H1 (cell line): ENCODE measurements around the gene NFKB1. TPM values are rescaled to one million over a fixed set of nuclear protein-coding genes. Genes with fewer than 3 reads are reported as not detected.

ENCODE experiments used
- CTCF ChIA-PET: fragments of 300-600 bp; sonication (Branson Sonifier 250); formaldehyde crosslinking; loops from one replicate; lab custom pipeline; 2021; ENCODE audit not compliant: partially characterized antibody; lab: Charles Lee
- POLR2A ChIA-PET: fragments of 300-600 bp; sonication (Branson Sonifier 250); formaldehyde crosslinking; loops from one replicate; lab custom pipeline; 2021; ENCODE audit warnings: inconsistent platforms; ENCODE audit not compliant: partially characterized antibody; lab: Charles Lee
- DNase-seq, 2 experiments: peaks; one replicate each; pipeline versions ENCODE4 v3.0.0 to v3.0.0-alpha.2; 2010 to 2022; ENCODE audit warnings: low spot score in 2 of 2, low read depth in 1 of 2, mixed read lengths in 1 of 2
- FAIRE-seq: peaks from 2 replicates; lab custom pipeline; 2011; peaks lifted over from hg19 to GRCh38; lab: Jason Lieb, UNC
- H2AFZ ChIP-seq: 2 replicates; pipeline ENCODE4 v1.8.1; 2012; ENCODE audit warnings: low read length, inconsistent platforms
- H2AK5ac ChIP-seq: 2 replicates; pipeline ENCODE4 v1.6.1; 2013; ENCODE audit warnings: low read depth, low read length
- H2BK120ac ChIP-seq: replicated peaks from 2 replicates; pipeline ENCODE3; 2013; ENCODE audit warnings: low read depth, low read length, inconsistent platforms
- H2BK12ac ChIP-seq: 2 replicates; pipeline ENCODE4 v1.6.1; 2013; ENCODE audit warnings: low read depth, low read length
- H2BK15ac ChIP-seq: 2 replicates; pipeline ENCODE4 v1.6.1; 2013; ENCODE audit warnings: low read length
- H2BK20ac ChIP-seq: 2 replicates; pipeline ENCODE4 v1.6.1; 2013; ENCODE audit warnings: low read length
- H2BK5ac ChIP-seq: 2 replicates; pipeline ENCODE4 v1.6.1; 2013; ENCODE audit warnings: low read depth, low read length
- H3K14ac ChIP-seq: 2 replicates; pipeline ENCODE4 v1.6.1; 2013; ENCODE audit warnings: inconsistent platforms; ENCODE audit not compliant: insufficient read length
- H3K18ac ChIP-seq: 2 replicates; pipeline ENCODE4 v1.6.1; 2013; ENCODE audit warnings: low read length; ENCODE audit errors: extremely low read depth
- H3K23ac ChIP-seq: 2 replicates; pipeline ENCODE4 v1.6.1; 2013; ENCODE audit warnings: inconsistent platforms; ENCODE audit not compliant: insufficient read length
- H3K23me2 ChIP-seq: 2 replicates; pipeline ENCODE4 v1.6.1; 2013; ENCODE audit warnings: low read depth, low read length
- H3K27ac ChIP-seq: 2 replicates; pipeline ENCODE4 v1.6.1; 2011; ENCODE audit warnings: low read depth, low read length, inconsistent platforms
- H3K27me3 ChIP-seq, 4 experiments: replicated peaks in 1 of 4; 1 replicate in 1 of 4; 2 replicates in 3 of 4; pipeline versions ENCODE4 v1.6.1 to v1.8.1; 2011 to 2013; ENCODE audit warnings: low read length in 3 of 4, mild to moderate bottlenecking in 3 of 4, inconsistent platforms in 2 of 4, mixed read lengths in 2 of 4, moderate library complexity in 1 of 4; ENCODE audit not compliant: control insufficient read depth in 3 of 4, insufficient read depth in 3 of 4; ENCODE audit errors: extremely low read depth in 1 of 4
- H3K36me3 ChIP-seq, 4 experiments: 2 replicates each; pipeline versions ENCODE4 v1.6.1 to v1.8.1; 2011 to 2013; ENCODE audit warnings: mild to moderate bottlenecking in 4 of 4, low read length in 3 of 4, moderate library complexity in 2 of 4, control low read depth in 1 of 4, inconsistent platforms in 1 of 4; ENCODE audit not compliant: insufficient read depth in 4 of 4, control insufficient read depth in 2 of 4
- H3K4ac ChIP-seq: replicated peaks from 2 replicates; pipeline ENCODE3; 2013; ENCODE audit warnings: low read length, low read depth, mixed read lengths, inconsistent platforms; ENCODE audit not compliant: insufficient read length
- H3K4me1 ChIP-seq, 4 experiments: replicated peaks in 1 of 4; 1 replicate in 1 of 4; 2 replicates in 3 of 4; pipeline versions ENCODE4 v1.6.1 to v1.8.1; 2011 to 2013; ENCODE audit warnings: low read length in 3 of 4, inconsistent platforms in 2 of 4, mixed read lengths in 1 of 4; ENCODE audit not compliant: insufficient read depth in 4 of 4, control insufficient read depth in 3 of 4
- H3K4me2 ChIP-seq, 2 experiments: 2 replicates each; pipeline versions ENCODE4 v1.6.1 to v1.8.1; 2011 to 2013; ENCODE audit warnings: low read depth in 2 of 2, low read length in 2 of 2, control low read depth in 1 of 2, inconsistent platforms in 1 of 2, mild to moderate bottlenecking in 1 of 2; ENCODE audit not compliant: insufficient read depth in 1 of 2
- H3K4me3 ChIP-seq, 4 experiments: fragments of 200-600, 300-600 bp in 1 of 4; sonication (generic), shearing (Covaris generic), sonication (Bioruptor Twin) in 1 of 4; 2 replicates each; pipeline versions ENCODE4 v1.5.1 to v1.8.1; 2011 to 2016; ENCODE audit warnings: low read length in 4 of 4, low read depth in 3 of 4, control low read depth in 2 of 4, inconsistent platforms in 2 of 4, mild to moderate bottlenecking in 2 of 4, mixed read lengths in 1 of 4, moderate library complexity in 1 of 4; ENCODE audit not compliant: insufficient read depth in 2 of 4; ENCODE audit errors: extremely low read depth in 1 of 4
- H3K56ac ChIP-seq: replicated peaks from 2 replicates; pipeline ENCODE3; 2013; ENCODE audit warnings: low read depth, mild to moderate bottlenecking, mixed read lengths, low read length, inconsistent platforms; ENCODE audit not compliant: insufficient read length
- H3K79me1 ChIP-seq: 2 replicates; pipeline ENCODE4 v1.6.1; 2013; ENCODE audit warnings: low read depth, low read length, control low read depth
- H3K79me2 ChIP-seq, 2 experiments: 2 replicates each; pipeline versions ENCODE4 v1.6.1 to v1.8.1; 2012 to 2013; ENCODE audit warnings: low read length in 2 of 2, mild to moderate bottlenecking in 2 of 2, inconsistent platforms in 1 of 2; ENCODE audit not compliant: insufficient read depth in 2 of 2, control insufficient read depth in 1 of 2
- H3K9ac ChIP-seq, 4 experiments: replicated peaks in 1 of 4; 1 replicate in 1 of 4; 2 replicates in 3 of 4; pipeline versions ENCODE4 v1.6.1 to v1.8.1; 2011 to 2013; ENCODE audit warnings: low read depth in 3 of 4, low read length in 3 of 4, control low read depth in 2 of 4, mild to moderate bottlenecking in 2 of 4, moderate library complexity in 2 of 4, inconsistent platforms in 1 of 4; ENCODE audit errors: extremely low read depth in 1 of 4
- H3K9me3 ChIP-seq, 2 experiments: 2 replicates each; pipeline versions ENCODE4 v1.6.1 to v1.8.1; 2012 to 2013; ENCODE audit warnings: mild to moderate bottlenecking in 2 of 2, moderate library complexity in 2 of 2, control low read depth in 1 of 2, inconsistent platforms in 1 of 2, low read depth in 1 of 2, low read length in 1 of 2, mixed read lengths in 1 of 2; ENCODE audit not compliant: insufficient read depth in 2 of 2
- H4K20me1 ChIP-seq, 2 experiments: replicated peaks in 1 of 2; 2 replicates each; pipeline versions ENCODE3 to v1.8.1; 2011 to 2013; ENCODE audit warnings: inconsistent platforms in 2 of 2, low read length in 2 of 2, mild to moderate bottlenecking in 1 of 2; ENCODE audit not compliant: insufficient read depth in 2 of 2, control insufficient read depth in 1 of 2
- H4K5ac ChIP-seq: 2 replicates; pipeline ENCODE4 v1.6.1; 2013; ENCODE audit warnings: low read length, low read depth, mixed read lengths, inconsistent platforms; ENCODE audit not compliant: insufficient read length
- H4K8ac ChIP-seq: 2 replicates; pipeline ENCODE4 v1.8.0; 2013; ENCODE audit warnings: mild to moderate bottlenecking, moderate library complexity, low read length, inconsistent platforms; ENCODE audit not compliant: insufficient read depth; ENCODE audit errors: extremely low read depth
- H4K91ac ChIP-seq: replicated peaks from 2 replicates; pipeline ENCODE3; 2013; ENCODE audit warnings: low read length, mixed read lengths, inconsistent platforms; ENCODE audit not compliant: insufficient read length
- CHD2 ChIP-seq: IDR thresholded peaks from 2 replicates; pipeline ENCODE4 v1.6.1; 2012; ENCODE audit warnings: low read length, improper control_type of control experiment
- EGR1 ChIP-seq: IDR thresholded peaks from 2 replicates; pipeline ENCODE4 v1.6.1; 2011; ENCODE audit warnings: low read depth, low read length, borderline replicate concordance
- JUN ChIP-seq: IDR thresholded peaks from 2 replicates; pipeline ENCODE4 v1.6.1; 2011; ENCODE audit warnings: low read depth, mild to moderate bottlenecking, improper control_type of control experiment, low read length
- RNF2 ChIP-seq: fragments of 200-900, 300-1000 bp; sonication (generic); IDR thresholded peaks from 2 replicates; pipeline ENCODE4 v1.7.1; 2016; ENCODE audit warnings: borderline replicate concordance, low read depth, mild to moderate bottlenecking, antibody characterized with exemption, low read length; ENCODE audit not compliant: poor library complexity, severe bottlenecking; ENCODE audit errors: missing control alignments
- SAP30 ChIP-seq: fragments of 300-600 bp; sonication (generic); IDR thresholded peaks from 2 replicates; pipeline ENCODE4 v1.7.1; 2012; ENCODE audit warnings: low read length, moderate library complexity, mild to moderate bottlenecking, inconsistent platforms; ENCODE audit not compliant: insufficient read depth, insufficient replicate concordance
- SIN3A ChIP-seq, 2 experiments: IDR thresholded peaks in 1 of 2; conservative IDR thresholded peaks in 1 of 2; 2 replicates each; pipeline ENCODE4 v1.6.1; 2011 to 2012; ENCODE audit warnings: low read length in 2 of 2, improper control_type of control experiment in 1 of 2, low read depth in 1 of 2, mild to moderate bottlenecking in 1 of 2
- SP4 ChIP-seq: IDR thresholded peaks from 2 replicates; pipeline ENCODE4 v1.6.1; 2012; ENCODE audit warnings: low read length, inconsistent platforms
- WGBS, 2 experiments: shearing (Covaris generic) in 1 of 2; methylation state at CpG; one replicate each; pipeline versions ENCODE4 v1.1.6 to v1.1.7; 2013 to 2015; ENCODE audit warnings: low lambda C conversion rate in 2 of 2, mixed read lengths in 2 of 2, inconsistent platforms in 1 of 2, low coverage in 1 of 2, missing lambda C conversion rate in 1 of 2; ENCODE audit not compliant: insufficient replicate concordance in 2 of 2, insufficient coverage in 1 of 2, insufficient read length in 1 of 2; ENCODE audit errors: extremely low coverage in 1 of 2, missing lambda C conversion rate in 1 of 2; 5-methylcytosine and 5-hydroxymethylcytosine counted together
- polyA plus RNA-seq, 7 experiments: library from polyadenylated mRNA; depleted of rRNA in 3 of 7; stranded (reverse) in 5 of 7; unstranded in 2 of 7; fragments of >200 nt in 5 of 7; fragments of 200-250 nt in 2 of 7; gene quantifications; 1 replicate in 5 of 7; 2 replicates in 1 of 7; 4 replicates in 1 of 7; pipeline versions ENCODE4 v1.2.1 to v1.2.3, GENCODE V29; 2011 to 2013; ENCODE audit warnings: missing spikeins in 2 of 7, mixed read lengths in 2 of 7
- total RNA-seq: library from RNA; stranded (reverse); fragmentation: NEBNext Ultra II Directional; extraction: Animal tissue kit (Norgen Biotek cat#: 25700); gene quantifications from 2 replicates; pipeline ENCODE4 v1.2.1, GENCODE V29; 2021
- TF ChIP-seq, protein P1 (sequence below): IDR thresholded peaks from 2 replicates; pipeline ENCODE4 v1.6.1; 2011; ENCODE audit warnings: low read length, improper control_type of control experiment
- TF ChIP-seq, protein P2 (sequence below), 3 experiments: IDR thresholded peaks; 1 replicate in 2 of 3; 2 replicates in 1 of 3; pipeline versions ENCODE4 v1.5.1 to v1.6.1; 2011; ENCODE audit warnings: low read length in 3 of 3, mild to moderate bottlenecking in 3 of 3, inconsistent platforms in 2 of 3, low read depth in 1 of 3, moderate library complexity in 1 of 3; ENCODE audit not compliant: insufficient read depth in 1 of 3; ENCODE audit errors: control extremely low read depth in 1 of 3

NFKB1 gene
- total and polyA plus RNA-seq, 2 of the 8 experiments (the other 6 are each of a cell fraction or from before 2014, with no cell fraction given) = 2.9 to 6.8 TPM

DNA sequence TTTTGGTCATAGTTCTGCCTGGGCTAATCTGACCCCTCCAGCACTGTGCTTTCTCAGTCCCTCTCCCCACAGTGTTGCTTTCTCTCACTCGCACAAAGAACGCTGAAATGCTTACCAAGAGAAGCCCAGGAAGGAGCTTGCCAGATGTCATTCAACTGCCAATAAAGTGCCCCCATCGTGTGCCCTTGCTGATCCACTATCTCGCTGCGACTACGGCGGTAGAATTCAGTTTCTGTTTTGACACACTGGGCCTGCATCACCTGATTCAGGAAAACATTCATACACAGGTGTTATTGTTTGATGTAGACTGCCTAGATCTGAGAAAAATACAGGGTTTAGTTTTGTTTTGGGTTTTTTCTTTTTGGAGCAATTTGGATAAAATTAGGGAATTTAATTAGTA, 138.4 kb downstream of the NFKB1 start:
- Histone ChIP-seq H3K23ac (no peak overlapping the region), H2BK20ac (no peak overlapping the region), H3K27me3 (no peaks in the 10 kb centered on the region), H3K4me2 (no peak overlapping the region), H3K36me3 (peaks cover 0 to 7% (median 2%) of the 10 kb centered on the region in 4 experiments; a peak in 6 of 8 replicates), H3K14ac (no peak overlapping the region), H2BK15ac (no peak overlapping the region), H4K91ac (no peak overlapping the region), H2AFZ (no peak overlapping the region), H3K18ac (no peak overlapping the region), H4K5ac (no peak overlapping the region), H4K20me1 (no peaks in the 10 kb centered on the region), H2BK5ac (no peak overlapping the region), H3K79me2 (no peaks in the 10 kb centered on the region), H3K9me3 (no peaks in the 10 kb centered on the region), H2BK12ac (no peak overlapping the region), H3K23me2 (0 out of 2 replicates have a peak, but pooled peaks cover 2% of the 10 kb centered on the region), H3K4ac (no peak overlapping the region), H3K9ac (no peak overlapping the region), H2BK120ac (no peak overlapping the region), H3K4me1 (no peaks in the 10 kb centered on the region), H4K8ac (no peak overlapping the region), H3K27ac (no peak overlapping the region), H2AK5ac (no peak overlapping the region), H3K56ac (no peak overlapping the region), H3K79me1 (no peaks in the 10 kb centered on the region), H3K4me3 (no peak overlapping the region)
- ChIA-PET CTCF (interaction anchor here (0.9 to 1.9 kb wide), 2 partner anchors 16 to 370 kb away, joined by 3 to 4 read pairs; no protein-coding TSS in a partner anchor), POLR2A (no interaction called here)
- DNase-seq (no peak), FAIRE-seq (no peak)
- WGBS, 2 experiments = 94% methylated on average over 7 of the region's 7 CpGs; no CpG with 5 or more reads in 1 of the 2 experiments
- TF ChIP-seq SP4 = no peak
- TF ChIP-seq, protein P1, sequence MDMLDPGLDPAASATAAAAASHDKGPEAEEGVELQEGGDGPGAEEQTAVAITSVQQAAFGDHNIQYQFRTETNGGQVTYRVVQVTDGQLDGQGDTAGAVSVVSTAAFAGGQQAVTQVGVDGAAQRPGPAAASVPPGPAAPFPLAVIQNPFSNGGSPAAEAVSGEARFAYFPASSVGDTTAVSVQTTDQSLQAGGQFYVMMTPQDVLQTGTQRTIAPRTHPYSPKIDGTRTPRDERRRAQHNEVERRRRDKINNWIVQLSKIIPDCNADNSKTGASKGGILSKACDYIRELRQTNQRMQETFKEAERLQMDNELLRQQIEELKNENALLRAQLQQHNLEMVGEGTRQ = no peak
- TF ChIP-seq, protein P2, sequence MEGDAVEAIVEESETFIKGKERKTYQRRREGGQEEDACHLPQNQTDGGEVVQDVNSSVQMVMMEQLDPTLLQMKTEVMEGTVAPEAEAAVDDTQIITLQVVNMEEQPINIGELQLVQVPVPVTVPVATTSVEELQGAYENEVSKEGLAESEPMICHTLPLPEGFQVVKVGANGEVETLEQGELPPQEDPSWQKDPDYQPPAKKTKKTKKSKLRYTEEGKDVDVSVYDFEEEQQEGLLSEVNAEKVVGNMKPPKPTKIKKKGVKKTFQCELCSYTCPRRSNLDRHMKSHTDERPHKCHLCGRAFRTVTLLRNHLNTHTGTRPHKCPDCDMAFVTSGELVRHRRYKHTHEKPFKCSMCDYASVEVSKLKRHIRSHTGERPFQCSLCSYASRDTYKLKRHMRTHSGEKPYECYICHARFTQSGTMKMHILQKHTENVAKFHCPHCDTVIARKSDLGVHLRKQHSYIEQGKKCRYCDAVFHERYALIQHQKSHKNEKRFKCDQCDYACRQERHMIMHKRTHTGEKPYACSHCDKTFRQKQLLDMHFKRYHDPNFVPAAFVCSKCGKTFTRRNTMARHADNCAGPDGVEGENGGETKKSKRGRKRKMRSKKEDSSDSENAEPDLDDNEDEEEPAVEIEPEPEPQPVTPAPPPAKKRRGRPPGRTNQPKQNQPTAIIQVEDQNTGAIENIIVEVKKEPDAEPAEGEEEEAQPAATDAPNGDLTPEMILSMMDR (IDR thresholded peaks at IDR 0.05; ENCODE audit: control extremely low read depth in 1 of 3, insufficient read depth in 1 of 3, low read depth in 1 of 3, low read length in 3 of 3) = no peak
- no peak for TF ChIP-seq EGR1
- TF ChIP-seq RNF2 = no peak
- no peak for TF ChIP-seq SIN3A (conservative IDR thresholded peaks at IDR 0.05 in 1 of 2, IDR thresholded peaks at IDR 0.05 in 1 of 2; ENCODE audit: low read depth in 1 of 2, low read length in 2 of 2)
- no peak for TF ChIP-seq SAP30
- no peak for TF ChIP-seq CHD2
- no peak for TF ChIP-seq JUN
